K562 treated with DMSO at 1 percent for 48 hours (cell line): ENCODE results near the gene HS1BP3. TPM values are rescaled to one million over a fixed set of nuclear protein-coding genes. Genes with fewer than 3 reads are reported as not detected.

Source experiments
- total RNA-seq: library from RNA; unstranded; fragments of 300-600 nt; gene quantifications from 2 replicates; pipeline ENCODE4 v1.2.3, GENCODE V29; 2022; ENCODE audit warnings: low replicate concordance; ENCODE audit errors: extremely low read depth

The HS1BP3 gene, protein sequence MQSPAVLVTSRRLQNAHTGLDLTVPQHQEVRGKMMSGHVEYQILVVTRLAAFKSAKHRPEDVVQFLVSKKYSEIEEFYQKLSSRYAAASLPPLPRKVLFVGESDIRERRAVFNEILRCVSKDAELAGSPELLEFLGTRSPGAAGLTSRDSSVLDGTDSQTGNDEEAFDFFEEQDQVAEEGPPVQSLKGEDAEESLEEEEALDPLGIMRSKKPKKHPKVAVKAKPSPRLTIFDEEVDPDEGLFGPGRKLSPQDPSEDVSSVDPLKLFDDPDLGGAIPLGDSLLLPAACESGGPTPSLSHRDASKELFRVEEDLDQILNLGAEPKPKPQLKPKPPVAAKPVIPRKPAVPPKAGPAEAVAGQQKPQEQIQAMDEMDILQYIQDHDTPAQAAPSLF
- total RNA-seq = not detected in 2 replicates

GRCh38 chr2:20650877-20651730, at the start of gene HS1BP3:
Gene HS1BP3, minus strand, starts transcription at chr2:20651098. Its CDS starts 35 bp downstream, at chr2:20651063.

DNA sequence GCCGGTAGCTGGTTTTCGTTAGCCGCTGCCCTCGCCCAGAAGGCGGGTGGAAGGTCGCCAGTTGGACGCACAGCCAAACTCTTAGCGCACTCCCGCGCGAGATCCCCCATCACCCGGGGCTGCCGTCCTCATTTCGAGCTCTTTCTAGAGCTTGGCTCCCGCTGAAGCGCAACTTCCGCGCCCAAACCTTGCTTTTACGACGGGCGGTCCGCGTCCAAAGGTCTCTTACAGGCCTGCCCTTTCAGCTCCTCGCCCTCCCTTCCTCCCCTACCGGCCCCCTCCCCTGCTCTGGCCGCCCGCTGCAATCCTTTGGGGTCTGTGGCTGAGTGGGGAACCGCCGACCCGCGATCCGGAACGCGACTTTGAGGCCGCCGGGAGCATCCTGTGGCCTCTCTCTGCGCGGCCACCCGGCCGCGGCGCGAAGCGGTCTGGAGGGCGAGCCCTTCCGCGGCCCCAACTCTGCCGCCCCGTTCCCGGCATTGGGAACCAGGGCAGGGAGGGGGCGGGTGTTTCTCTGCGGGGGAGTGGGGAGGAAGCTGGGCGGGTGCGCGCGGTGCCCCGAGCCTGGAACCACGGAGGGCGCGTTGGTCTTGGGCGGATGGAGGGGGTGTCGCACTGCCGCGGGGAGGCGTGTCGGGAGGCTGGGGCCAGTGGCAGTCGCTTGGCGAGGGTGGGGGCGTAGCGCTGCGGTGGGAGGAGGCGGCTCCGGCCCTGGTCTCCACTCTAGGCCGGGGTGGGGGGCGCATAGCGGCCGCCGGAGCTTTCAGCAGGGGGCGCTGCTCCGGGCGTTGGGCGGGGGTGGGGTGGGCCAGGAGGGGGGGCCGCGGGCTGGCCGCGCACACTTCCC, 15.6 kb upstream of the HS1BP3 start, which contains the start of gene GDF7:
TSS of gene GDF7 (plus strand) at position 841 of the 847 bp plus-strand sequence. CDS start 96 bp downstream, outside the sequence.

Other genes starting within 250 kb of the HS1BP3 start
- gene RHOB, start 204.0 kb downstream of the HS1BP3 start, total RNA-seq = not detected in 2 replicates
- not detected in 2 replicates for gene GDF7, start 16.0 kb upstream of the HS1BP3 start, total RNA-seq
- not detected in 2 replicates for gene LDAH, start 172.0 kb upstream of the HS1BP3 start, total RNA-seq